Measurements from ENCODE around the gene BAZ2B. TPM values are rescaled to one million over a fixed set of nuclear protein-coding genes. Genes with fewer than 3 reads are reported as not detected.
A peak's percentile ranks its signal among the peaks of the same experiment; 100 is the strongest.
"Not testable (repeated sequence)": the region's sequence is repeated elsewhere in the genome, so short reads cannot be mapped to it uniquely, and the experiment has no call there.

Gene BAZ2B
- total RNA-seq, 1 donor from 2014 or later: 139 TPM

DNA sequence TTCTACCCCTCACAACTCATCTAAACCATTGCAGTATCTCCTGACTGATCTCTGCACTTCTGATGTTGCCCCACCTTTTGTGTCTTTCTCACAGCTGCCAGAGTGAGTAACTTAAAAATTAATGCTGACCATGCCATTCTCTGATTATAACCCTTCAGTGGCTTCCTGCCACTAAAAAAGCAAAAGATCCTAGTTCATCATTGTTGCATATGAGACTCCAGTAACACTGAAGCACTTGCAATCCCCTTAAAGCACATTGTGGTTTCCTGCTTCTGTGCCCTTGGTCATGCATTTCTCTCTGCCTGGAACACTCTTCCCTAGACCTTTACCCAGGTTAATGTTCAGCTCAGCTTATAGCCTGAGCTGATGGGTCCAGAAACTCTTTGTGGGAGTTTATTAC lies 234.8 kb downstream of the BAZ2B start:
- ATAC-seq (no peak), DNase-seq (ENCODE audit: low spot score) (no peak)
- intact Hi-C loops (cut with DNase I): no loop called here

DNA sequence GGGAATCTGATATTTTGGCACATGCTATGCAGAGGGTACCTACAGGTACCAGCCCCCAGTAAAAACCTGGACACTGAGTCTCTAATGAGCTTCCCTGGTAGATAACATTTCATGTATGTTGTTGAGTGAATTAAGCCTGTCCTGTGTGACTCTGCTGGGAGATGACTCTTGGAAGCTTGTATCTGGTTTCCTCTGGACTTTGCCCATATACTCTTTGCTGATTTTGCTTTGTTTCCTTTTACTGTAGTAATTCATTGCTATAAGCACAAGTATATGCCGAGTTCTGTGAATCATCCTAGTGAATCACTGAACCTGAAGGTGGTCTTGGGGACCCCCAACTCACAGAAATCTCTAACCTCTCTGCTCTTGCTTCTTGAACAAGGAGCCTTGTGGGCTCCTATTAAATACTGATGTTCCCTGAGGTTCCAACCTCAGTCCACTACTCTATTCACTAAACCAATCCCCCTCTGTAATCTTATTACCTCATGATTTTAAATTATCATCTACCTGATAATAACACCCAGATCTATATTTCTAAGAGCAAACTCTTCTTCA lies 235.6 kb downstream of the BAZ2B start:
- intact Hi-C loops (cut with DNase I): no loop called here
- DNase-seq (ENCODE audit: low spot score): no peak

DNA sequence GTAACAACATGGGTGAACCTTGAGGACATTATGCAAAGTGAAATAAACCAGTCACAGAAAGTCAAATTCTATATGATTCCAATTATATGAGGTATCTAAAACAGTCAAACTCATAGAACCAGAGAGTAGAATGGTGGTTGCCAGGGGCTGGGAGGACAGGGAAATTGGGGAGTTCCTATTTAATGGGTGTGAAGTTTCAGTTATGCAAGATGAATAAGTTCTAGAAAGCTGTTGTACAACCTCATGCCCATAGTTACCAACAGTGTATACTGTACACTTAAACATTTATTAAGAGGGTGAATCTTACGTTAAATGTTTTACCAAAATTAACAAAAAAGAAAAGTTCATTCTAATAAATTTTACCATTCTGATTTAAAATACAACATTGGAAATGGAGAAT lies 237.2 kb downstream of the BAZ2B start:
- intact Hi-C loops (cut with DNase I): no loop called here
- DNase-seq (ENCODE audit: low spot score): no peak

More for the DNA sequence above, 235.6 kb downstream of the BAZ2B start:
- ATAC-seq: no peak

DNA sequence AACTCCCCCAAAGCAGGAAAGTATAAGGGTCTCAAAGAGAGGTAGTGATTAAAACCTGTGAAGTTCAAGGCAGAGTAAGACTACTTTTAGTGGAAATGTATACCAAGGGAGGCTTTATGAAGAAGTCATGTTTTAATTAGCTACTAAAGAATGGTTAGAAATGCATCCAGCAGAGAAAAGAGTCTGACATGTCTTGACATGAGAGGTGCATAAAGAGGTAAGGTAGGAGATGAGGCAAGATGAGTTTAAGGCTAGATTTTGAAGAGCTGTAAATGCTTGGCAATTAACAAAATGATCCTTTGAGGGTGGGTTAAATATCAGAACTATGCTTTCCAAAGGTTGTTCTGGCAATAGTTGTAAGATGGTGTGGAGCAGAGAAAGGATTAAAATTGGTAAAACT lies 241.1 kb downstream of the BAZ2B start:
- DNase-seq (ENCODE audit: low spot score) (no peak), ATAC-seq (no peak)
- intact Hi-C loops (cut with DNase I): no loop called here

More for the DNA sequence above, 237.2 kb downstream of the BAZ2B start:
- ATAC-seq: no peak

DNA sequence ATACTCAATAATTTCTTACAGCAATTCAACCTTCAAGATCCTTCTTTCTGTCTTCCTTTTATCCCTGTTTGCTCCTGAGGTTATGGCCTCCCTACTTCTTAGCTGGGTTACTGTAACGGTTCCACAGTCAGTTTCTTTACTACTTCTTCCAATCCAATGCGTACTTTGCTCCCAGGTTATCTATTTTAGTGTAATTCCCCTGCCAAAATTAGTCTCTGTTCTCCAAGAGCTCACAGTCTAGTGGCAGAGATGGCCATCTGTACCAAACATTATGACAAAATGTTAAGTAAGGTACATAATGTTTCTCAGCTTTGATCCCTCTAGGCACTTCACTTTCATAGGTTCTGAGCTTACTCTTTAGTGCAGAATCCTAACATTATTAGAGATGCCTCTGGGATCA lies 244.8 kb downstream of the BAZ2B start:
- ATAC-seq (no peak), DNase-seq (ENCODE audit: low spot score) (no peak)
- intact Hi-C loops (cut with DNase I): no loop called here

DNA sequence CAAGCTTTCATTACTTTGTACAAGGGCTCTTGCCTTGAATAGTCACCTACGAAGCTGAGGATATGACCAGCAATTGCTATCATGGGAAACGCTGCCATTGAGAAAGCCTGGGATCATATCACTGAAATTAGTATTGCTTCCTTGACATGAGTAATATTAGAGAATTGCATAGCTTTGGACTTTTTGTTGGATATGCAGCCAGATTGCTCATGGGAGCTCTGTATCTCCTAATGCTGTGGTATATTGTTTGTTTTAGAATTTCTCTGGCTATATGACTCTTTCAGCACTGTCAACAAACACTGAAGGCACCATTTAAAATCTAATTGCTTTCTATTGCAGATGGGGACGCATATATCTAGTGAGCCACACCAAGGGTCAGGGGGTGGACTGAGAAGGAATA lies 249.8 kb downstream of the BAZ2B start:
- intact Hi-C loops (cut with DNase I): no loop called here
- ATAC-seq (no peak), DNase-seq (ENCODE audit: low spot score) (no peak)

DNA sequence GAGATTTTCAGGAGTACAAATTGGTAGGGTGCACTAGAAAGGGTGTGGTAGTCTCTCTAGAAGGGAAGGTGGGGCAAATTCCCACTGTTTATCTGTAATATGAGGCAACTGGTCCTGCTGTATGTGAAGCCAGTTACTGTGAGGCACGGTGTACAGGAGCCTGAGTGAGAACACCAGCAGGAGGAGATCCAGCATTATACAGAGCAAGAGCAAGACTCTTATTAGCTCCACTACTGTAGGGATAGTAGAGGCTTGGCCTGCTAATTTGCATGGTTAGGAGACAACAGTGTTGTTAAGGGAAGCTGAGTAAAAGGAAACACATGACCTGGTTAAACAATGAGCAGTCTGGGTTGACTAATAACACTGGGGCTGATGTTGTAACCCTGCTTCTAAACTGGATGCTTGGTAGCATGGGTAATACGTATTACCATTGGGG lies 253.5 kb downstream of the BAZ2B start:
- intact Hi-C loops (cut with DNase I): no loop called here
- no peak for ATAC-seq
- DNase-seq (ENCODE audit: low spot score): no peak

DNA sequence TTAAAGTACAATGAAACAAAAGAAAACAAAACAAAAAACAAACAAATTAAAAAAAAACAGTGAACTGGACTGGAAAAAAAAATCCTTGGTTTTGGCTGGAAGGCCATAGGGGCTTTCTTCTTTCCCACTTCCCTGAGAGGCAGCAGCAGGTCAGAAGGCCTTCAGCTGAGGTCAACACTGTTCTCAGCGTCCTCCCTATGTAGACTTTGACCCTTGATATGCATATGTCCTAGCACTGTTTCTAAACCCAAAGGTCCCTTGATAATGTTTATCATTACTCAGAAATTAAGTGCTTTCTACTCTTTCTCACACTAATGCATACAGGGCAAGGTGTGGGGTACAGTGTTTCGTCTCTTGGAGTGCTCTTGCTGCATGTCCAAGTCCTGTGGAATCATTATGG lies 254.3 kb downstream of the BAZ2B start:
- DNase-seq (ENCODE audit: low spot score) (no peak), ATAC-seq (no peak)
- intact Hi-C loops (cut with DNase I): no loop called here

DNA sequence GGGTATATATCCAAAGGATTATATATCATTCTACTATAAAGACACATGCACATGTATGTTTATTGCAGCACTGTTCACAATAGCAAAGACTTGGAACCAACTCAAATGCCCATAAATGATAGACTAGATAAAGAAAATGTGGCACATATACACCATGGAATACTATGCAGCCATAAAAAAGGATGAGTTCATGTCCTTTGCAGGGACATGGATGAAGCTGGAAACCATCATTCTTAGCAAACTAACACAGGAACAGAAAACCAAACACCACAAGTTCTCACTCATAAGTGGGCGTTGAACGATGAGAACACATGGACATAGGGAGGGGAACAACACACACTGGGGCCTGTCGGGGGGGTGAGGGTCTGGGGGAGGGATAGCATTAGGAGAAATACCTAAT lies 254.7 kb downstream of the BAZ2B start:
- ATAC-seq; intact Hi-C loops (cut with DNase I); DNase-seq (ENCODE audit: low spot score): not testable (repeated sequence)

DNA sequence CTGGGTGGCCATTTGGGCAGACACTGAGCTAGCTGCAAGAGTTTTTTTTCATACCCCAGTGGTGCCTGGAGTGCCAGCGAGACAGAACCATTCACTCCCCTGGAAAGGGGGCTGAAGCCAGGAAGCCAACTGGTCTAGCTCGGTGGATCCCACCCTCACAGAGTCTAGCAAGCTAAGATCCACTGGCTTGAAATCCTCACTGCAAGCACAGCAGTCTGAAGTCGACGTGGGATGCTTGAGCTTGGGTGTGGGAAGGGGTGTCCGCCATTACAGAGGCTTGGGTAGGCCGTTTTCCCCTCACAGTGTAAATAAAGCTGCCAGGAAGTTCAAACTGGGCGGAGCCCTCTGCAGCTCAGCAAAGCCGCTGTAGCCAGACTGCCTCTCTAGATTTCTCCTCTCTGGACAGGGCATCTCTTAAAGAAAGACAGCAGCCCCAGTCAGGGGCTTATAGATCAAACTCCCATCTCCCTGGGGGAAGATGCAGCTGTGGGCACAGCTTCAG lies 260.2 kb downstream of the BAZ2B start:
- ATAC-seq (no peak), DNase-seq (ENCODE audit: low spot score) (no peak)
- intact Hi-C loops (cut with DNase I): no loop called here

DNA sequence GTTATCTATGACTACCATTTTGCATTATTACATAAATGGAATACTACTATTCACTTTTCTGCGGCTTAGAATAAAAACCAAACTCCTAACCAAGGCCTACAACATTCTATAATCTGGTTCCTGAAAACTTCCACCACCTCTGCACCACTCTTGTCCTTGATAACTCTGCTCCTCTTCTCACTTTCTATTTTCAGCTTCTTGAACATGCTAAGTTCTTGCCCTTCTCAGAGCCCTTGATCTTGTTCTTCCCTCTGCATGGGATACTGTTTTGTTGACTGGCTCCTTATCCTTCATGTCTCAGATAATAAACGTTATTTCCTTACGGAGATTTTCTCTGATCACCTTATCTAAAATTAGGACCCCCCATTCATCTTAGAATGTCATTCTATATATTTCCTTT lies 264.4 kb downstream of the BAZ2B start:
- ATAC-seq (no peak), DNase-seq (ENCODE audit: low spot score) (no peak)
- intact Hi-C loops (cut with DNase I): no loop called here

DNA sequence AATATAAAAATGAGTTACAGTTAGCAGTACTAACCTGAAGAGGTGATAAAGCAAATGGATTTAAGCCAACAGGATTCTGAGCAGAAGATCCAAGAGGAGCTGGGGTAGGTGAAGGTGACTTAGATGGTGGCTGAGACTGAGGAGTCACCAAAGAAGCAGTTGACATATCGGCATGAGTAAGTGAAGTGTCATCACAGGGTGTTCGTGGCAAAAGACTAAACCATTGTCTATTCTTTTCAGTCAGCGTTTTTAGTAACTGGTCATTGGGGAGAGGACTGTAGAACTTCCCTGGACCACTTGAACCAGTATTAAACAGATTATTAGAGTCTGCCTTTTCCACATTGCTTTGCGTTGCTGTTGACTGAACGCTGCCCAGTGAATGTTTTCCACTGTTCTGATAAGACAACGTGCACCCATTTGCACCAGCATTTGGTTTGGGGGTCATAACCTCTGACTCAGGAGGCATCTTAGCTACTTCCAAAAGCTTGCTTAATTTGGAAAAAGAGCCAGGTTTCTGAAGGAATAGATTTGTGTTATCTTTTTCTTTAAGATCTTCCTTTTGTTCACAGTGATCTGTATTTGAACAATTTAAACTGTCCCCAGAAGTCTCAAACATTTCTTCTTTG lies 266.6 kb downstream of the BAZ2B start:
- peak; percentile 20 for ATAC-seq
- intact Hi-C loops (cut with DNase I): no loop called here
- DNase-seq (ENCODE audit: low spot score): no peak

DNA sequence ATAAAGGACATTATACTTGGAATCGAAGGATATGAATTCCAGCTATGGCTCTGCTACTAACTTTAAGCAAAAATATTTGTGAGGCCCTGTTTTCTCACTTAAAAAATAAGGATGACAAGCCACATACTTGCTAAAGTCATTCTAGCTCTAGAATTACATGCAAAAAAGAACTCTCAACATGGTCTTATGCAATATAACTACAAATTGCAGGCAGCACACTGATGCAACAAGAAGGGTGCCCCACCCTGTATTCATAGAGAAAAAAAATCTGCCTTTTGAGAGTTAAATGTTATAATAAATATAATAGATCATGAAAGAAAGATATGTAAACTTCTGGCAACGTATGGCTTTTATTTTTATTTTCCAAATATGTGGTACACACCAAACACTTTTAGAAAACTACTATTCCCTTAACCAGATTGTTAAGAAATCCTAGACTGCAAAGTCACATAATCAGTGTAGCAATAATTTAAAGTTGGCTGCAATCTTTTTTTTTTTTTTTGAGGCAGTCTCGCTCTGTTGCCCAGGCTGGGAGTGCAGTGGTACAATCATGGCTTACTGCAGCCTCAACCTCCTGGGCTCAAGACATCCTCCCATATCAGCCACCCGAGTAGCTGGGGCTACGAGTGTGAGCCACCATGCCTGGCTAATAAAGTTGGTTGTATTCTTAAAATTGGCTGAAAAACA lies 289.6 kb downstream of the BAZ2B start:
- intact Hi-C loops (cut with DNase I): no loop called here
- DNase-seq (ENCODE audit: low spot score) (no peak), ATAC-seq (peak; percentile 81)

DNA sequence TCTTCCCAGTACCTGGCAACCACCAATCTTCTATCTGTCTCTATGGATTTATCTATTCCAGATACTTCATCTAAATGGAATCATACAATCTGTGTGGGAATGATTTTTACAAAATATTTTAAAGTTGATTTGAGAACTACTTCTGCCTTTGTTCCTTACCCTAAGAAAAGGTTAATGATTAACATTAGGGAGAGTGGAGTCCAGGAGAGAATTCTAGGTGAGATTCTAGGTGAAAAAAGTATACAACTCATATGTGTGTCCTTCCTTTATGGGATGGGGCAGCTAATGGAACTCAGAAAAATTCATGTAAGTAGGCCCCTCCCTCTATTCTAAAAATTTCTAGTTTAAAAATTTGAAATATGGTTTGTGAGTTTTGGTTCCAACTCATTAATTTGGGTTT lies 293.9 kb downstream of the BAZ2B start:
- intact Hi-C loops (cut with DNase I): no loop called here
- ATAC-seq (no peak), DNase-seq (ENCODE audit: low spot score) (no peak)

DNA sequence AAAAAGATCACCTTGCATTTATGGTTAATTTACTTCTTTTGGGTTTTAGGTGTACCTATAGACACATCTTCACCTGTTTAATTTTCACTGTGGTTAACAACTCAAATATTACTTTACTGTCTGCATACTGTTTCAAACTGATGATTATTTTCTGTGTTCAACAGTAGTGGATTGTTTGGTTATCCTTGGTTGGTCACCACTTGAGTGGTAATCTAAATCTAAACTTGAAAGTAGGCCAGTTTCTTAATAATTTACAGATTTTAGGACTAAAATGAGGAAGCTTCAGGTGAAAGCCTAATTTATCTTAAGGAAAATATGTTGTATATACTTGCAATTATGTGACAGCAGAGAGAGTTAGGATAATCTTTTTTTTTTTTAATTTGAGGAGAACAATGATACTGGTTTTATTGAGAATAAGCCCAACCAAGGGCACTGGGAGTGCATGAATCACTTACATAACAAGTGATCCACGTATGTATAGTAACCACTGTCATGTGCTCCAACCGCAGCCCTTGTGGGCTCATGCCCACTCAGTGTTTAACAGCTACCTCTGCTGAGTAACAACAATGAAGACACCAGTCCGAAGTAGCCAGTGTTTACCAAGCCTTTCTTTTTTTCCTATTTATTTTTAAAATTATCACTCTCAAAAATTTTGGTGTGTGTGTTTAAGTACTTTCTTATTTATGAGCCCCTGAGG lies 298.8 kb downstream of the BAZ2B start:
- ATAC-seq: no peak
- intact Hi-C loops (cut with DNase I): no loop called here
- DNase-seq (ENCODE audit: low spot score): no peak

DNA sequence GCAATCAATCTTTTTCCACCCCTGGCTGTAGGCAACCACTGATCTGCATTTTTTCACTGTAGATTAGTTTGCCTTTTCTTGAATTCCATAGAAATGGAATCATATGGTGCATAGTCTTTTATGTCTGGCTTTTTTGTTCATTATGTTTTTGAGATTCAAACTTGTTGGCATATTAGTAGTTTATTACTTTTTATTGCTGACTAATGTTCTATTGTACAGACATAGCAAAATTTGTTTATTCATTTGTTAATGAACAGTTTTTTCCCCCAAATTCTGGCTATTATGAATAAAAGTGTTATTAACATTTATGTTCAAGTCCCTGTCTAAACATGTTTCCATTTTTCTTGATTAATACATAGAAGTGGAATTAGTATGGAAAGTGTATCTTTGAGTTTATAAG lies 308.4 kb downstream of the BAZ2B start:
- ATAC-seq (no peak), DNase-seq (ENCODE audit: low spot score) (no peak)
- intact Hi-C loops (cut with DNase I): no loop called here

DNA sequence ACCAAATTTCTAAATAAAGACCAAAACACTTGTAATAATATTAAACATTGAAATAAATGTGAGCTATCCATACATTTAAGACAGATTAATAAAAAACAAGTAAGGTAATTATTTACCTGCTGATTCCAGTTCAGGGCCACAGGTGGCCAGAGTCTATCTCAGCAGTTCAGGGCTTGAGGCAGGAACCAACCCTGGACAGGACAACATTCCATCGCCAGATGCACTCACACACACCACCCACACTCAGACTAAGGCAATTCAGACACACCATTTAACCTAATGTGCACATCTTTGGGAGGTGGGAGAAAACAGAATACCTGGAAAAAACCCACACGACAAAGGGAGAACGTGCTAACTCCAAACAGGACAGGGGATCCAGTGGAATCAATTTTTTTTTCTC lies 315.8 kb downstream of the BAZ2B start:
- no peak for DNase-seq (ENCODE audit: low spot score)
- no peak for ATAC-seq
- intact Hi-C loops (cut with DNase I): no loop called here

DNA sequence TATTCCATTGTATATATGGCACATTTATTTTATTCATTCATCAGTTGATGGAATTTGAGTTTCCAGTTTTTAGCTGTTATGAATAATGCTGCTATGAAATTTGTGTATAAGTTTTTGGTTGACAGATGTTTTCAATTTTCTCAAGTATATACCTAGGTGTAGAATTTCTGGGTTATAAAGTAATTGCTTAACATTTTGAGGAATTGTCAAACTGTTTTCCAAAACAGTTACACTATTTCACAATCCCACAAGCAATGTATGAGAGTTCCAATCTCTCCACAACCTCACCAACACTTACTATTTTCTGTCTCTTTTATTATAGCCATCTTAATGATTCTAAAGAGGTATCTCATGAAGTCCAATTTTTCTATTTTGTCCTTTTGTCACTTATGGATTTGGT lies 317.4 kb downstream of the BAZ2B start:
- DNase-seq (ENCODE audit: low spot score) (no peak), ATAC-seq (no peak)
- intact Hi-C loops (cut with DNase I): no loop called here

DNA sequence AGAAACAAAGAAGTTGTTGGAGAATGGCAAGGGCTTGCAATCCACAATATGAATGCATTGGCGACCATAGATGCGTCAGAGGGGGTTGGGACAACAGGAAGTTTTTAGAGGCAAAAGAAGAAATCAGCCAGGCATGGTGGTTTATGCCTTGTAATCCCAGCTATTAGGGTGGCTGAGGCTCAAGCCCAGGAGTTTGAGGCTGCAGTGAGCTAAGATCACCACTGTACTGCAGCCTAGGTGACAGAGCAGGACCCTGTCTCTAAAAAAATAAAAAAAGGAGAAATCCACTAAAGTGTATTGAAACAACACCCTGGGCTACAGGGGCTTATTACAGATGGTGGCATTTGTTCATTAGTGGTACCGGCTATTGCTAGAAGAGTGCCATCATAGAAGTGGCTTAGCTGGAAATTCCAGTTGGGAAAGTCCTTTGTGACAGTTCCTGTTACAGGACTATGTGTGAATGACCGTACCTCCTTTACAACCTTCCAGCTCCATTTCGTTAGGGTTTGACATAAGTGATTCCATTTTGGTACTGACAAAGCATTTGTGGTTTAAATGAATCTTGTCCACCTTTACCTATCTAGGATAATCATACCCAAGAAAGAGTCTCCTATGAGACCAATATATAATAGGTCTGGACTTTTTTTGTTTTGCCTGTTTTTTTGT lies 319.2 kb downstream of the BAZ2B start:
- ATAC-seq (no peak), DNase-seq (ENCODE audit: low spot score) (no peak)
- intact Hi-C loops (cut with DNase I): no loop called here
